OCI-LY1 (cell line): ENCODE results near the gene OR1F1.

Source experiments
- EZH2 ChIP-seq: fragments of 200-600 bp; sonication (generic), shearing (Covaris generic); IDR thresholded peaks from 2 replicates; pipeline ENCODE4 v1.8.0; 2017; ENCODE audit warnings: borderline replicate concordance, mixed run types, mild to moderate bottlenecking, antibody characterized with exemption, low read length, moderate library complexity, mixed read lengths
- TF ChIP-seq, protein P1 (sequence below): fragments of 200-600 bp; sonication (generic), shearing (Covaris generic); IDR thresholded peaks from 2 replicates; pipeline ENCODE4 v1.5.1; 2017; ENCODE audit warnings: mild to moderate bottlenecking, antibody characterized with exemption, low read length, moderate library complexity, mixed read lengths

DNA sequence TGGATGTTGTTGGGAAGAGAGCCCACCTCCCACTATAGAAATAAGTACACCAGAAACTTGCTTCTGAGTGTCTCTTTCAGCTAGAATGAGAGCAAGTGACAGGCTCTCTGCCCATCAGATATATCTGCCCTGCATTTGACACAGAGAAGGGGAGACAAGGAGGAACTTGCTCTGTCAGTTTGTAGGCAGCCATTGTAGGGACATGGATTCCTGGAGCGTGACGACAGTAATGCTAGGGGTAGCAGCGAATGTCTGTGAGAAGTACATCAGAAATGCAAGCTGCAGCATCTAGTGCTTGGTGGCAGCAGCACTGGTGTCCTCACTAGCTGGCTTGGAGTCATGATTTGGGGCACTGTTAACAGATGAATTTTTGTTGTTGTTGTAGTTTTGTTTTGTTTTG, 24.0 kb downstream of the OR1F1 start:
- TF ChIP-seq, protein P1, sequence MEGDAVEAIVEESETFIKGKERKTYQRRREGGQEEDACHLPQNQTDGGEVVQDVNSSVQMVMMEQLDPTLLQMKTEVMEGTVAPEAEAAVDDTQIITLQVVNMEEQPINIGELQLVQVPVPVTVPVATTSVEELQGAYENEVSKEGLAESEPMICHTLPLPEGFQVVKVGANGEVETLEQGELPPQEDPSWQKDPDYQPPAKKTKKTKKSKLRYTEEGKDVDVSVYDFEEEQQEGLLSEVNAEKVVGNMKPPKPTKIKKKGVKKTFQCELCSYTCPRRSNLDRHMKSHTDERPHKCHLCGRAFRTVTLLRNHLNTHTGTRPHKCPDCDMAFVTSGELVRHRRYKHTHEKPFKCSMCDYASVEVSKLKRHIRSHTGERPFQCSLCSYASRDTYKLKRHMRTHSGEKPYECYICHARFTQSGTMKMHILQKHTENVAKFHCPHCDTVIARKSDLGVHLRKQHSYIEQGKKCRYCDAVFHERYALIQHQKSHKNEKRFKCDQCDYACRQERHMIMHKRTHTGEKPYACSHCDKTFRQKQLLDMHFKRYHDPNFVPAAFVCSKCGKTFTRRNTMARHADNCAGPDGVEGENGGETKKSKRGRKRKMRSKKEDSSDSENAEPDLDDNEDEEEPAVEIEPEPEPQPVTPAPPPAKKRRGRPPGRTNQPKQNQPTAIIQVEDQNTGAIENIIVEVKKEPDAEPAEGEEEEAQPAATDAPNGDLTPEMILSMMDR, result no peak
- no peak for TF ChIP-seq EZH2
